DMS53 (cell line): ENCODE data around the gene DEGS2.

Experiments used
- DNase-seq: peaks from one replicate; lab custom pipeline; 2025; lab: John Stamatoyannopoulos, UW

The DEGS2 gene

DNA sequence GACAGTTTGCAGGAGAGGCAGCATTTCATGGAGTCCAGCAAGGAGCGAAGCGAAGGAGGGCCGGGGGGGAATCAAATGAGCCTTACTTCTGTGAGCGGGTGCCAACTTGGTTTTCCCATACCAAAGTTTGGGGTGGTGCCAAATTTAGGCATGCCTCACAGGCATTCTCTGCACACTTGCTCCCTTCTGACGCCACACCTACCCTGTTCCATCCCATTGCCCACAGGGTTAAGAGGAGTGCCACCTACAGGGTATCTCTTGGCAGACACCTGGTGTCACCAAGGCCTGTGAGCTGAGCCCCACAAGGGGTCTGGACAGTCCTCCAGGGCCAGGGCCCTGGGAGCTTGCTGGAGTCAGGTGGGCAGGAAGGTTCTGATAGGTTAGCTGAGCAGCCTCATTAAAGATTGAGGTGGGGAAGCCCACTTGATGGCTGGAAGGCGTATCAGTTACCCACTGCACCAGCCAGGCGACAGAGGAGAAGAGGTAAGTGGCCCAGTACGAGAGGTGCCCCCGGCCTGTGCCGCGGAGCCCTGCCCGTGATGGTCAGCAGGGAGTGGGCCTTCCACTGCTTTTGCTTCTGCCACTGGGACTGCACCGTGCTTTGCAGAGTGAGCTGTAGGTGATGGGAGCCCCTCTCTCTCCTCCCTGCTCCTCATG is 45.2 kb downstream of the DEGS2 start:
- no peak for DNase-seq

DNA sequence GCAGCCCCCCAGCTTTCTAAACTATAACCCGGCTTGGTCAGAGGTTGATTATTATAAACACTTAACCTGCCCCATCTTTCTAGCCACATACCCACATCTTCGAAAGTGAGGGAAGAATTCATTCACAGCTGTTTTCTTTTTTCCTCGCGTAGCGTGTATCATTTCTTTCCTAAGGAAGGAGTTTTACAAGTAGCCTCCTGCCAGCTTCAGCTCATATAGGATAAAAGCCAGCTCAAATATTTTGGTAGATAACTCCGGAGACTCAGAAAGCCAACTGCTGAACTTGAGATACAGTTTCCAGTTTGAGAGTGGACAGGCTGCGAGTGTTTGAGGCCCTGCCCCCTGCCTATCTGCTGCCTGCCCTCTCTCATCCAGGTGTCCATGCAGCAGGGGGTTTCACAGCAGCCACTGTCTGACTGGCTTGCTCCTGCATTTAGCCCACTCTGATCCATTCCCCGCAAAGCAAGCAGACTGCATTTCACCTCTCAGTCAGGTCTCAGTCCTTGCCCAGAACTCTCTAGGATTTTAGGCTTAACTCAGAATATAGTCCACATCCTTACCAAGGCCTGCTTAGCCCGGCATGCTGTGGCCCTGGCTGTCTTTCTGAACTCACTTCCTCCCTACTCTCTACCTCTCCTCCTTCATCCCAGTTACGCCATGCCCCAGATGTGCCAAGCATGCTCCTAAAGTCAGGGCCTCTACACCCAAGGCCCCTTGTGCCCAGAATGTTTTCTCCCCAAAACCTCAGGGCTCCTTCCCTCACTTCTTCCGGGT is 47.3 kb downstream of the DEGS2 start:
- no peak for DNase-seq

DNA sequence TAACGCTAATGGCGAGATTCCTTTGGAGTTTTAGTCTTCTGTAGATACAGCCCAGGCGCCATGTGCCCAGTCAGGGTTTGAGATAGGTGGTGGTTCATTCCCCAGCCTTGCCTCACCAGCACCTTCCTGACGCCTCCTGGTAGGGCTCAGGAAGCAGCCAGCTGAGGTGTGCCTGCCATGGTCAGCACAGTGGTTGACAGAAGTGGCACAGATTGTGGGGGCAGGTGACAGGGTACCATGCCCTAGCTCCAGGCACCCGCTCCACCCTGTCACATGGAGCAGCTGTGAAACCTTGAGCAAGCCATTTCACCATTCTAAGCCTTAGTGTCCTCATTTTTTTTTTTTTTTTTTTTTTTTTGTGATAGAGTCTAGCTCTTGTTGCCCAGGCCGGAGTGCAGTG is 48.6 kb downstream of the DEGS2 start:
- no peak for DNase-seq

DNA sequence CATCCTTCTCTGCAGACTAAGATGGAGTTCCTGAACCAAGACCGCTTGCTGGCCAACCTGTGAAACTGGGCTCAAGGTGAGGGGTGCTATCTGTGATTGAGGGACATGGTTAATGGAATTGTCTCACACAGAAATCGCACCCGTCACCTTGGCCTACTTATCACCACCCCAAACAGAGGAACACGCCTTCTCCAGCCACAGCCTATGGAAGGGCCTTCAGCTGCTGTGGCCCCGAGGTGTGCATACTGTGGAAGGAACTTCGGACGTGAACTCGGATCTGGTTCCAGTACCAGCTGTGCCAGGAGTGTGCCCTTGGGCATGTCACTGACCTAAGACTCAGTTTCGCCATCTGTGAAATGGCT is 49.9 kb downstream of the DEGS2 start:
- DNase-seq, result no peak

DNA sequence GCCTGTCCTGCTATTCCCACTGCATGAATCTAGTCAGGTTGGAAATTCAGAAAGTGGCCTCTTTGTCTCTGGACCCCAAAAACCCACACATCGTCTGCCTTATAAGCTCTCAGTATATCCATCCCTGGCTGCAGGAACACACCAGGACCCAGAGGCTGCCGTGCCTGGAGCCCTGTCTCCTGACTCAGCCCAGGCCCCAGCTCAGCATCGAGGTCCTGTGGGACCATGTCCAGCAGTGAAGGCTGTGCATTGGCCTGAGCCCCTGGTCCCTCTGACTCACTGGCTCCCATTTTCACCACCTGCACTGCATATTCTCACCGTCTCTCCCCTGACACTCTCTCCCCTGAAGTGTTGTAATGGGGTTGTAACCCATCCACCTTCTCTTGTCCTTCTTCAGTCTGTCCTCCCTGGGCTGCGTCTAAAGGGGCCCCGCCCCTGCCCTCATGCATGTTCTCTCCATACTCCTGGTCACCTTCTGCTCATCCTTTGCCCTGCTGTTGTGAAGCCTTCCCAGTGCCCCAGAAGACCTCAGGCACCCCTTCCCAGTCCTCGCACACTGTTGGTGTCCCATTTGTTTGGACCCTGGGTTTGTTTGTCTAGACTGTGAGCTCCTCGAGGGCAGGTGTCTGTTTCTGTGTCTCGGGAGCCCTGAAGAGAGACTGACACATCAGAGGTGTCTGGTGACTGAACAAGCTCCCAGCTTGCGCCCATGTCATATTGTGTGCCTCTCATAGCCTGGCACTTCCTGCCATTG is 50.4 kb downstream of the DEGS2 start:
- no peak for DNase-seq

DNA sequence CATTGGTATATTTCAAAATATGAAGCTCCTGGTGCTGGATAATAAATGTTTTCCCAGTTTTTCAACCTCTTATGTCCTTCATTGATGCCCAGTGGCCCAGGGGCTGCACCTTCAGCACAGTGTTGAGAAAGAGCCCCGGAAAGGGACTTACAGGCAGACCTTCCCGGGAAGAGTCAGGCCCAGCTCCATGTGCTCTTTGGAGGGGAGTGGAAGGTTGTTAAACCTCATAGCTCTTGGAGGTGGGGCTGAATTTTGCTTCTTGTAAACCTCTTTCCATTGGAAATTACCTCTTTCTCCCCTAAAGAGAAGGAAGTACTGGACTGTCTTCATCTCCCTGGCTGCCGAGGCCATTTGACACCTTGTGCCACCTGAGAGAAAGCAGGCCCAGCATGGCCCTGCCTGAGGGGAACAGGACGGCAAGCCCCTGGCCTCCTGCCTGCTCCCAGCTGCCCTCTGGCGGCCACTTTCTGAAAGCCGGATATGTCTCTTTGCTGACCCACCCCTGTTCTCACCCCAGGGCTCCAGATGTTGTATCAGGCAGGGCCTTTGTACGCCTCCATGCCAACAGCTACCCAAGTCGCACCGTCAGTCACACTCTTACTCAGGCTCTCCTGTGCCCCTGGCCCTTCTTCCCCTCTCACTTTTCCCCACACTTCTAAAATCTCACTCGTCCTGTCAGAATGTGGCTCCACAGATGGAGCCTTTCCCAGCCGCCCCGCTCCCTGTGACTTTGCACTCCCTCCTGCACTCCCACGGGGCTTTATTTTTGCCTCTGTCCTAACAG is 51.2 kb downstream of the DEGS2 start:
- peak; percentile 76 for DNase-seq

DNA sequence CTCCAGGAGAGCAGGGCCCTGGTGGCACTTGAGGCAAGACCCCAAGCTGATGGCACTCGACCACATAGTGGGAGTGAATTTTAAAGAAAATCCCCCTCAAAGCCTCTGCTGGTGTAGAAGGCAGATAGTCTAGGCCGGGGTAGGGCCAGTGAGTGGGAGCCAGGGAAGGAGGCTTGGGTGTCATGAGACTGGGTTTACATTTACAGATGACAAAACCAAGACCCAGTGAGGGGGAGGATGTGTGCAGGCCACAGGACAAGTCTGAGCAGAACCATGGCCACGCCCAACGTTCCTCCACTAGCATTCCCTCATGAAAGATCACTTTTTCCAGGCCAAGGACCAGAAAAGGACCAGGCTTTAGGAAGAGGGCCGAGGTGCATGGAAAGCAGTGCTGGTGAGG is 52.2 kb downstream of the DEGS2 start:
- DNase-seq, result no peak

DNA sequence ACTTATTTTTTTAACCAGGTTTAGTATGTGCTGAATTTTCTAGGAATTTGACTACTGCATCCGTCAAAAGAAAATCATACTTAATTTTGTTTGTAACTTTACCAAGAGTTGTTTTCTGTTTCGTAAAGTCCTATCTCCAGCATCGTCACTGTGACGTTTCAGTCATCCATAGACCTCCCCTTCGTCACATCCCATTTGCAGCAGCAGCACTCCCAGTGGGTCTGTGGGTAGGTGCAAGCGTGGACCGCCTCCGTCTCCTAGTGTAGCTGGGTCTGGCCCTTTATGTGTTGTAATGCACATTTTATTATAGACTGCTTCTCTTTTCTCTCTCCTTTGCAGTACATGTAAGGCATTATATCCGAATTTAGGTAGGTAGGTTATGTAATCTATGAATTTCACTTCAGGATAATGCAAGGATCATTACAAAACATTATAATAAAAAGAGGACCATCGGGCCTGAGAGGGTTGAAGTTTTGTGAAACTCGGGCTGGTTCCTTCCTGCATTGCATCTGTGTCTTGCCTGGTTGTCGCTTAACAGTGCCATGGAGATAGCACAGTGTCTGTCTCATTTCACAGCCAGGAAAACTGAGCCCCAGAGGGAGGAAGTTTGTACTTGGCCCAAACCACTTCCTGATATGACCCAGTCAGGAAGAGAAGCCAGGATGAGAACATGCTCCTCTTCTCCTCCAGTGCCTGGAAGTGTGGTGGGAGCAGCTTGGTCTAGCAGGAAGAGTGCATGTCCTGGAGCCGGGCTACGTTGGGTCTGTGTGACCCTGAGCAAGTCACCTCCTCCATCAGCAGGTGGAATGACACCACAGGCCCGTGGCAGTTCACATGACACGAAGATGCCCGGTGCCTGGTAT is 53.0 kb downstream of the DEGS2 start:
- DNase-seq, result no peak

DNA sequence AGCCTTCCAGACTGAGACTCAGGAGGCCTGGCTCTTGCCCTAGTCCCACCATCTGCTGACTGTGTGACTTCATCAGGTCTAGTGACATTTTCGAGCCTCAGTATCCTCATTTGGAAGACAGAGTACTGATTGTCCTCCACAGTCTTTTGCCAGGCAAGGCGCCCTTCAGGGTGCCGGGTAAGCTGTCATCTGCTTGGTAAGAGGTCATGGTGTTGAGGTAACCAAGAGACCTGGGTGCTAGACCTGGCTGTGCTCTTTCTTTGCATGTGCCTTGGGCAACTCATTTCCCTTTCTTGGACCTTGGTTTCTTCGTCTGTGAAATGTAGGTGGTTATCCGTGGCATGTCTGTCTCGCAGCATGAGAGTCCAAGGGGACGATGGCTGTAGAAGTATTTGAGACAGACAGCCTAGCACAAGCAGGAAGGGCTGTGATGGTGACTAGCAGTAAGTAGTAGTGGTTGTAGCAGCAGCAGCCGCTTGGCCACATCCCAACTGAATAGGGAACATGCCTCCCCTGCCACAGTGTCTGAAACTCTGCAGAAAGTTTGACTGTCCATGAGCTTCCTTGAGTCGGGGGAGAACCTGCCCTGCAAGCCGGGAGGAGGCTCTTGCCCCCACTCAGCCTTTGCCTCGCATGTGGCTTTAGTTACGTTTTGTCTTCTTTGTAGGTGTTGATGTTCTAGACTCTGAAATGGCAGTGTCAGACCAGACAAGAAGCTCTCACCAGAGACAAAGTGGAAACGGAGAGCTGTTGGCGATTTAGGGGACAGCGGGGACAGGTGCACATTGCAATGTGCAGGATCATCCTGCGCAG is 53.9 kb downstream of the DEGS2 start:
- no peak for DNase-seq

DNA sequence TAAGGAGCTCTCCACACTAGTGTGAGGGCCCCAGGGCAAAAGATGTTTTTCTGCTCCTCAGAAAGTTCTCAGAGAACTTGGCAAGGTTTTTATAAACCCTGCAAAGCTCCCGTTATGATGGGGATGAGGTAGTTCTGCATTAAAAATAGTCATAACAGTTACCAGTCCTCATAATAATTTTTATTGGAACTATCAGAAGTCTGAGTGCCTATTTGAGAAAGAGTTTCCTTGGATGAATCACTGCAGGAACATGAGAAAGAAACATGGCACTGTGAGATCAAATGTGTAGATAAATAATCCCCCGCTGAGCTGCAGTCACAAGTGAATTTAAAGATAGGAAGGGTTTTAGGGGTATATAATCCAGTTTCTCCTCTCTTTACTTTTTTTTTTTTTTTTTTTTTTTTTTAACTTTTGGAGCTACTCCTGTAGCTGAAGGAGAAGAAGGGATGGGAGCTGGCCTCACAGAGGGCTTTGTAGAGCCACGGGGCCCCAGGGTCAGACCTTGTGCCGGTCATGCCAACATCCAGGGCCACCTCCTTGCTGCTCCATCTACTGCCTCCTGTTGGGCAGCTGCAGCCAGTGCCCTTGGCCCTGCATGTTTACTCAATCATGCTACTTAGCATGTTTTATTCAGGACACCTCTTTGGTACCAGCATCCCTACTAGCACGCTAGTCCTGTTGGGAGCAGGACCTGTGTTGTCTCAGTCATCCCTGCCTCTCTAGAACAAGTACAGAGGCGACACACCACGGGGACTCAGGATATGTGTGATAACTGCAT is 54.7 kb downstream of the DEGS2 start:
- no peak for DNase-seq

DNA sequence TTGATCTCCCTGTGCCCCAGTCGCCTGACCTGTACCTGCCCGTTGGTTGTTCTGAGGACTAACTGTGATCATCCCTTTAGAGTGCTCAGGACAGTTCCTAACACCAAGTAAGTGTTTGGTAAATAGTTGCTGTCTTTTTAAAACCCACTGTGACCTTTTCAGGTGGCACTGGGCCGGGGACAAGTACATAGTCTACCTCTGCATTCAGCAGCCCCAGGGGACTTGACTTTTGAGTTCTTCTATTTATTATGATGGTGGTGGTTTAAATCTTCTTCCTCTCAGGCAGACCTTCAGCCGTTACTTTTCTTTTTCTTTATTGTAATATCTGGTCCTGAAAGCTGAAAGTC is 55.5 kb downstream of the DEGS2 start:
- DNase-seq, result no peak

DNA sequence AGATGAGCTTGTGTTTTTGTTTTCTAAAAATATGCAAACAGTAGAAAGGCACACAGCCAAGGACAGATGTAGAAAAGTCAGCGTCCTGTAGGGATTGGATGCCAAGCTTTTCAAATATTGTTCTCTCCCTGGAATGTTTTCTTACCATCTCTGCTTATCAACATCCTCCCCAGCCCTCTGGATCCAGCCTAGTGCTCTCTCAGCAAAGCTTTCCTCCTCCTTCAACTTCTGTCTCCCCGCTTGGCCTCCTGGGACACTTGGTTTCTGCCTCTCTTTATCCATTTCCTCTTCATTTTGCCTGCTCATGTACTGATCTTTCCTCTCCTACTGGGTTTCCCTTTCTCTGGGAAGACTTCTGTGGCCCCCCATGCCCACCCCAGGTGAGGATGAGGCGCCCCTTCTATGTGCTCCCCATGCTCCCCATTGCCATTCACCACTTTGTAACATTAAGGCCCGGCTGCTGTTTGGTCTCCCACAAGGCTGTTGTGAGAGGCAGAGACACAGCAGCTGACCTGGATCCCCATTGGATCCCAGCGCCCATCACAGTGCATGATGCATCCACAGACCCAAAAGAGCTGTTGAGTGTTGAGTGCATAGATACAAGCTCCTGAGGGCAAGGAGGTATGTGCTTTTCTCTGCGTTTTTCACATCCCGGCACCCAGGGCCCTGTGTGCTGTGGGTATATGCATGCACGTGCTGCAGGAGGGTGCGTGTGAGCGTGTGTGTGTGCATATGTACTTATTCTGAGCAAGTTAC is 56.0 kb downstream of the DEGS2 start:
- no peak for DNase-seq

DNA sequence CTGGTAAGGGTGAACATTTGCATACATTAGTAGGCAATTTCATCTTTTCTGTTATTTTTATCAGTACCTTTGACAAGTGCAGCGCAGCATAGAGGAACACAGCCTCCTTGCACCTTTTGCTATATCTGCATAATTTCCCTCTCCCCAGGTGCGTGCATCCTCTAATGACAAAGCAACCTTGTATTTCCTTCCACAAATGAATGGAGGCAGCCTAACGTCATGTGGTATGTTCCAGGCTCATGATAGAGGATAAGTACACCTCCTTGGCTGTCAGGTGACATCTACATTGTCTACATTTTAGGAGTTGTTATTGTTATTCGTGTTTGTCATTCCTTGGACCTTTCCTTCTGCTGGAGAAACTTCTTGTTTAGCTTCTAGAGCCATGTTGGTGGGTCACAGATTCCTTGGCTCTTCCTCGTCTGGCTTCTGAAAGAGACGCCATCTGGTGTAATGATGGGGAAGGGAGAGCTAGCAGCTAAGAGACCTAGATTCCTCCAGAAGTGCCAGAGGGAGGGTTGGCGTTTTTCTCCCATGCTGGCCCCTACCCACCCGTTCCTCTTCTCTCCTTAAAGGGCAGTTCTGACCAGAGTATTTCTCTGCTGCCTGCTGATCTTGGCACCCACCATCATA is 57.2 kb downstream of the DEGS2 start:
- DNase-seq, result no peak

DNA sequence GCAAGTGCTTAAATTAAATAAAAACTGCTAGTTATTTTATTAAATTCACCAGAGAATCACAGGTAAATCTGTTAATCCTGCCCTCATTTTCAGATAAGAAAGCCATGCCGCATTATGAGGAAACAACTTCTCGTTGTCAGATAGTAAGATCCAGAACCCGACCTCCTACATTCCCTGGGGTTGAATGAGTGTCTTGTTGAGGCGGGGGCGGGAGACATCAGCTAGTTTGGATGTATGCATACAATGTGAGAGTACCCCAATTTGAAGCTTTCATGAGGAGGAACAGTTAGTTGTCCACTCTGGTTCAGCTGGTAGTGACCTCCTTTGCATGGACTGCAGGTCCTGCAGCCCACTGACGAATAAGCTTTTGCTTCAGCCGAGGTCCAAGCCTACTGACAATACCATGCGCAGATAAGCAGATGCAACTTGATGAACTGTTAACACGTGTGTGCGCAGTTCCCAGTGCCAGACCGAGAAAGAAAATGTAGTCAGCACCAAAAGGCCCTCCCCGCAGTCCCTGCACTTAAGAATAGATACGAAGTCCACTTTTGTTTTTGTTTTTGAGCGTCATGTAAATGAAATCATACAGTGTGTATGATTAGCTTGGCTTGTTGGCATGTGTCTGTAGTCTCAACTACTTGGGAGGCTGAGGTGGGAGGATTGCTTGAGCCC is 59.3 kb downstream of the DEGS2 start:
- DNase-seq, result no peak

DNA sequence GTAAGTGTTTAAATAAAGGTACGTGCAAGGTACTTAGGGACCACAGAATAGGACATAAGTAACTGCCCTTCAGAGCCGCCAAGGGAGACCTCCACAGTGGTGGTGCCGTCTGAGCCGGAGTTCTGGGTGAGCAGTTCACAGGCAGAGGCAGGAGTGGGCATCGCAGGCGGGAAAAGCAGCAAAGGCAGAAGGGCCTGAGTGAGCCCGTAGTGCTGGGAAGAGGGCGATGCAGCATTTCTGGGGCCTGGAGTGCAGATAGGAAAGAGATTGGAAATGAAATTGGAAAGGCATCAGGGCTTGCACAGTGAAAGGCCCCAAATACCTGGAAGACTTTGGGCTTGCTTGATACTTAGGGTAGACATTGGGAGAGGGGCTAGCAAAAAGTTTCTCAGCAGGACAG is 61.3 kb downstream of the DEGS2 start:
- DNase-seq, result no peak

DNA sequence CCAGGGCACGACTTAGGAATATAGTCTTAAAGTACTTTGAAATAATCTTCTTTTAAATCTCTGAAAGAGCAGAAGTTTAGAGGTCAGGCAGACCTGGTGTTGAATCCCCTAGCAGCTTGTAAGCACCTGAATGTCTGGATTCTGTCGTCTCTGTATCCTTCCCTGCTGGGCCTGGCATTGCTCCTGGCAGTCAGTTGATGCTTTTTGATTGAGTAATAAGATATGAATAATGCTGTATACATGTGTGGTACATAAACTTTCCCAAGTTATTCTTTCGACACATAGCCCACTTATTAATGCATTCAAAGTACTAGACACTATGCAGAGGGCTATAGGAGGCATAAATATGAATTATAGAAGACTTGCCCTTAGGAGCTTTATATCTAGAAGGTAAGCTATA is 62.8 kb downstream of the DEGS2 start:
- no peak for DNase-seq
